A673 (cell line): Measurements from ENCODE around the gene LRCOL1.

Experiments used
- CTCF ChIP-seq: fragments of 300-800, 200-600 bp; sonication (generic); conservative IDR thresholded peaks from 2 replicates; pipeline ENCODE4 v1.5.1; 2017; ENCODE audit warnings: low read depth, mild to moderate bottlenecking, antibody characterized with exemption, low read length, moderate library complexity, mixed read lengths
- EZH2 ChIP-seq: fragments of 200-600 bp; sonication (generic); IDR thresholded peaks from 2 replicates; pipeline ENCODE4 v1.6.1; 2017; ENCODE audit warnings: borderline replicate concordance, low read depth, mild to moderate bottlenecking, mixed read lengths, antibody characterized with exemption, low read length; ENCODE audit not compliant: poor library complexity, severe bottlenecking

DNA sequence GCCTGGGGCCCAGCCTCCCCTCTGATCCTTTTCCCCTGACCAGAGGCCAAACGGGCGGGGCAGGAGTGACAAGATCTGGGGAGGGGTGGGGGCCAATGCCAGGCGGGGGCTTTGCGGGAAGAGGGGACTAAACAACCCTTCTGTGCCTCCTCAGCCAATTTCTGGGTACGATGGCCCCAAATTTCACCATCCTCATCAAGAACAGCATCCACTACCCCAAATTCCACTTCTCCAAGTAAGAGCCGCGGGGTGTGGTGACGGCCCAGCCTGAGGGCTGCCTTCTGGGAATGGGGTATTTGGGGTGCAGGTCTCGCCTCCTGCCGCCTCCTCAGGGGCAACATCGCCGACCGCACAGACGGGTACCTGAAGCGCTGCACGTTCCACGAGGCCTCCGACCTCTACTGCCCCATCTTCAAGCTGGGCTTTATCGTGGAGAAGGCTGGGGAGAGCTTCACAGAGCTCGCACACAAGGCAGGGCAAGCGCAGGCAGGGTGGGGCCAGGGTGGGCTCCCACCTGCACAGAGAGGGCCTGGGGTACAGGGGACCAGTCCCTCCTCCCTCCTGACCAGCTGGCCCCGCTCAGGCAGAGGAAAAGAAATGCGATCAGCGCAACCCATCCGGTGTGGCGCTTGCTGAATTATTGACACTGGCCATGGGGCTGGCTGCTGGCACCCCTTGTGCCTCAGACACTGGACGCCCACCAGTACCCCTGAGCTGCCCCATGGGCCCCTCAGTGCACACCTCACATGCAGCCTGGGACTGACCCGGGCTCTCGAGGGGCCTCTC lies 9.9 kb upstream of the LRCOL1 start:
- TF ChIP-seq CTCF (no peak), EZH2 (no peak)
